ENCODE measurements around the gene CELA2A.

DNA sequence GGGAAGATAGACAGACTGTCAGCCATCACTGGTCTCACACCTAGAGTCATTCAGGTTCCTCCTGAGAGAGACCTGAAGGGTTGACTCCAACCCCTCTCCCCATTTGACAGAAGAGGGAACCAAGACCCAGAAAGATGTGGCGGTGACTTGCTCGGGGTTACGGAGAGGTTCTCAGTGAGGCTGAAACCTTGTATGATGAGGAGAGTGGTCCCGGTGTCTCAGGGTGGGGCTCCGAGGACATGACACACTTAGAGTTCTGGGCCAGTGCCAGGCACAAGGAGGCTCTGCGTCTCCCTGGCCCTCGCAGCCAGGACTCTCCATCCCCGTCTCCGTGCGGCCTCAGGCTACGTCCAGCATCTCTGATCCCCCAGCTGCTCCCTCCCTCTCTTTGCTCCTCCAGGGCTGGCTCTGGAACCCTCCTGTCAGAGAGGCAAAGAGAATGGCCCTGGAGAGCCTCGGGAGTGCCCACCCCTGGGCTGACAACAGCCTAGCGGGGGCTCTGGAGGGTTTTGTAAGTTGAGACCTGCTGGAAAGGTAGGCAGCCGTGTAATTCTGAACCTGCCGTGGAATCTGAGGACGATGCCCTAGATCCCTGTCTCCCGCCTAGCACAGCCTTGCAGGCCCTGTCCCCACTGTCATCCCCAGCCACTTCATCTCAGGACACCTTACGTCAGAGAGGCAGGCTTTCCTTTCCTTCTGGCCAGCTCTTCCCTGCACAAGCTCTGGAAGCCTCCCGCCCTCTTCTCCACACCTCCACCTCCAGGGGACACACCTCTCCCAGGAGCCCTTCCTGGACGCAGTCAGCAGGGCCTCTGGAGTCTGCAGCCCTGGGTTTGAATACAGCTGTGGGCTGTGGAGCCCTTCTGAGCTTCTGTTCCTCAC is 42.7 kb upstream of the CELA2A start:
- TF ChIP-seq POLR2AphosphoS5 (IDR thresholded peaks at IDR 0.05; ENCODE audit: low read depth), result no peak
- TF ChIP-seq, protein P1, sequence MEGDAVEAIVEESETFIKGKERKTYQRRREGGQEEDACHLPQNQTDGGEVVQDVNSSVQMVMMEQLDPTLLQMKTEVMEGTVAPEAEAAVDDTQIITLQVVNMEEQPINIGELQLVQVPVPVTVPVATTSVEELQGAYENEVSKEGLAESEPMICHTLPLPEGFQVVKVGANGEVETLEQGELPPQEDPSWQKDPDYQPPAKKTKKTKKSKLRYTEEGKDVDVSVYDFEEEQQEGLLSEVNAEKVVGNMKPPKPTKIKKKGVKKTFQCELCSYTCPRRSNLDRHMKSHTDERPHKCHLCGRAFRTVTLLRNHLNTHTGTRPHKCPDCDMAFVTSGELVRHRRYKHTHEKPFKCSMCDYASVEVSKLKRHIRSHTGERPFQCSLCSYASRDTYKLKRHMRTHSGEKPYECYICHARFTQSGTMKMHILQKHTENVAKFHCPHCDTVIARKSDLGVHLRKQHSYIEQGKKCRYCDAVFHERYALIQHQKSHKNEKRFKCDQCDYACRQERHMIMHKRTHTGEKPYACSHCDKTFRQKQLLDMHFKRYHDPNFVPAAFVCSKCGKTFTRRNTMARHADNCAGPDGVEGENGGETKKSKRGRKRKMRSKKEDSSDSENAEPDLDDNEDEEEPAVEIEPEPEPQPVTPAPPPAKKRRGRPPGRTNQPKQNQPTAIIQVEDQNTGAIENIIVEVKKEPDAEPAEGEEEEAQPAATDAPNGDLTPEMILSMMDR (IDR thresholded peaks at IDR 0.05; ENCODE audit: insufficient read depth, low read length), result no peak
- TF ChIP-seq, protein P2, sequence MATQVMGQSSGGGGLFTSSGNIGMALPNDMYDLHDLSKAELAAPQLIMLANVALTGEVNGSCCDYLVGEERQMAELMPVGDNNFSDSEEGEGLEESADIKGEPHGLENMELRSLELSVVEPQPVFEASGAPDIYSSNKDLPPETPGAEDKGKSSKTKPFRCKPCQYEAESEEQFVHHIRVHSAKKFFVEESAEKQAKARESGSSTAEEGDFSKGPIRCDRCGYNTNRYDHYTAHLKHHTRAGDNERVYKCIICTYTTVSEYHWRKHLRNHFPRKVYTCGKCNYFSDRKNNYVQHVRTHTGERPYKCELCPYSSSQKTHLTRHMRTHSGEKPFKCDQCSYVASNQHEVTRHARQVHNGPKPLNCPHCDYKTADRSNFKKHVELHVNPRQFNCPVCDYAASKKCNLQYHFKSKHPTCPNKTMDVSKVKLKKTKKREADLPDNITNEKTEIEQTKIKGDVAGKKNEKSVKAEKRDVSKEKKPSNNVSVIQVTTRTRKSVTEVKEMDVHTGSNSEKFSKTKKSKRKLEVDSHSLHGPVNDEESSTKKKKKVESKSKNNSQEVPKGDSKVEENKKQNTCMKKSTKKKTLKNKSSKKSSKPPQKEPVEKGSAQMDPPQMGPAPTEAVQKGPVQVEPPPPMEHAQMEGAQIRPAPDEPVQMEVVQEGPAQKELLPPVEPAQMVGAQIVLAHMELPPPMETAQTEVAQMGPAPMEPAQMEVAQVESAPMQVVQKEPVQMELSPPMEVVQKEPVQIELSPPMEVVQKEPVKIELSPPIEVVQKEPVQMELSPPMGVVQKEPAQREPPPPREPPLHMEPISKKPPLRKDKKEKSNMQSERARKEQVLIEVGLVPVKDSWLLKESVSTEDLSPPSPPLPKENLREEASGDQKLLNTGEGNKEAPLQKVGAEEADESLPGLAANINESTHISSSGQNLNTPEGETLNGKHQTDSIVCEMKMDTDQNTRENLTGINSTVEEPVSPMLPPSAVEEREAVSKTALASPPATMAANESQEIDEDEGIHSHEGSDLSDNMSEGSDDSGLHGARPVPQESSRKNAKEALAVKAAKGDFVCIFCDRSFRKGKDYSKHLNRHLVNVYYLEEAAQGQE (IDR thresholded peaks at IDR 0.05; ENCODE audit: insufficient replicate concordance, low read depth), result no peak
